Neural progenitor cell (in vitro differentiated cells): ENCODE measurements around the gene ARPC2. TPM values are rescaled to one million over a fixed set of nuclear protein-coding genes. Genes with fewer than 3 reads are reported as not detected.

ENCODE experiments used
- DNase-seq: peaks from one replicate; pipeline ENCODE4 v3.0.0-alpha.2; 2016; ENCODE audit warnings: low spot score
- H2AFZ ChIP-seq: fragments of 200-600 bp; sonication (generic); replicated peaks from 2 replicates; pipeline ENCODE4 v1.6.1; 2016; ENCODE audit warnings: antibody characterized with exemption
- H3F3A ChIP-seq: fragments of 200-600 bp; sonication (generic); 2 replicates; pipeline ENCODE4 v1.6.1; 2016; ENCODE audit warnings: antibody characterized with exemption, low read depth
- H3K27ac ChIP-seq: fragments of 200-600 bp; sonication (generic); 2 replicates; pipeline ENCODE4 v1.5.1; 2016; ENCODE audit warnings: mild to moderate bottlenecking
- H3K27me3 ChIP-seq: fragments of 200-600 bp; sonication (generic); 2 replicates; pipeline ENCODE4 v1.6.1; 2016; ENCODE audit warnings: mild to moderate bottlenecking, moderate library complexity
- H3K36me3 ChIP-seq: fragments of 200-600 bp; sonication (generic); 2 replicates; pipeline ENCODE4 v1.5.1; 2016
- H3K4me1 ChIP-seq: fragments of 200-600 bp; sonication (generic); 2 replicates; pipeline ENCODE4 v1.6.1; 2016; ENCODE audit warnings: mixed run types
- H3K4me2 ChIP-seq: fragments of 200-600 bp; sonication (generic); 2 replicates; pipeline ENCODE4 v1.6.1; 2016
- H3K4me3 ChIP-seq: fragments of 200-600 bp; sonication (generic); 2 replicates; pipeline ENCODE4 v1.5.1; 2016
- H3K79me2 ChIP-seq: fragments of 200-600 bp; sonication (generic); 2 replicates; pipeline ENCODE4 v1.6.1; 2016; ENCODE audit warnings: low read depth
- H3K9ac ChIP-seq: fragments of 200-600 bp; sonication (generic); 2 replicates; pipeline ENCODE4 v1.6.1; 2016
- H3K9me3 ChIP-seq: fragments of 200-600 bp; sonication (generic); 2 replicates; pipeline ENCODE4 v1.5.1; 2016; ENCODE audit warnings: low read depth
- H4K20me1 ChIP-seq: fragments of 200-600 bp; sonication (generic); 2 replicates; pipeline ENCODE4 v1.6.1; 2016; ENCODE audit warnings: low read depth
- H3K27ac Mint-ChIP-seq: 3 replicates; pipeline ENCODE4 v1.8.0; 2021; ENCODE audit warnings: mixed read lengths
- H3K27me3 Mint-ChIP-seq: 2 replicates; pipeline ENCODE4 v1.8.0; 2022; ENCODE audit warnings: low read depth, mild to moderate bottlenecking, inconsistent platforms, moderate library complexity, mixed read lengths; ENCODE audit not compliant: insufficient read depth
- H3K36me3 Mint-ChIP-seq: 3 replicates; pipeline ENCODE4 v1.8.0; 2021; ENCODE audit warnings: mixed read lengths
- H3K4me1 Mint-ChIP-seq: 3 replicates; pipeline ENCODE4 v1.8.0; 2021; ENCODE audit warnings: mixed read lengths
- H3K4me3 Mint-ChIP-seq: 3 replicates; pipeline ENCODE4 v1.8.0; 2021; ENCODE audit warnings: mild to moderate bottlenecking, moderate library complexity, mixed read lengths
- H3K9me3 Mint-ChIP-seq: 3 replicates; pipeline ENCODE4 v1.8.0; 2020; ENCODE audit warnings: mixed read lengths
- CTCF ChIP-seq: fragments of 200-600 bp; sonication (generic); IDR thresholded peaks from 2 replicates; pipeline ENCODE4 v1.5.1; 2017; ENCODE audit warnings: antibody characterized with exemption, mild to moderate bottlenecking
- EZH2 ChIP-seq: fragments of 200-600 bp; sonication (generic); IDR thresholded peaks from 2 replicates; pipeline ENCODE4 v1.6.1; 2017; ENCODE audit warnings: antibody characterized with exemption, mild to moderate bottlenecking, moderate library complexity
- EZH2phosphoT487 ChIP-seq: fragments of 200-600 bp; sonication (generic); IDR thresholded peaks from 2 replicates; pipeline ENCODE4 v1.6.1; 2017; ENCODE audit warnings: antibody characterized with exemption
- total RNA-seq: library from RNA; depleted of rRNA; stranded (reverse); fragments of >200 nt; gene quantifications from 2 replicates; pipeline ENCODE4 v1.2.3, GENCODE V29; 2015; ENCODE audit warnings: low replicate concordance

Gene ARPC2
- total RNA-seq, 1 donor from 2014 or later = 155 TPM

GRCh38 chr2:218238887-218239286 lies 21.9 kb downstream of the ARPC2 start:
- no peaks in the 10 kb centered on the region for H3K79me2 ChIP-seq
- TF ChIP-seq CTCF (no peak), EZH2 (no peak), EZH2phosphoT487 (no peak)
- Mint-ChIP-seq H3K27me3 (peaks cover 2% of the 10 kb centered on the region), H3K27ac (no peak overlapping the region), H3K36me3 (peaks cover 17% of the 10 kb centered on the region), H3K4me3 (no peak overlapping the region), H3K9me3 (no peaks in the 10 kb centered on the region), H3K4me1 (no peaks in the 10 kb centered on the region)
- H3K36me3 ChIP-seq = peaks cover 6% of the 10 kb centered on the region
- no peaks in the 10 kb centered on the region for H3K9me3 ChIP-seq
- H3K4me2 ChIP-seq = no peak overlapping the region
- H2AFZ ChIP-seq = no peak overlapping the region
- no peaks in the 10 kb centered on the region for H4K20me1 ChIP-seq
- no peak overlapping the region for H3K9ac ChIP-seq
- no peaks in the 10 kb centered on the region for H3F3A ChIP-seq
- H3K4me3 ChIP-seq = no peak overlapping the region
- no peaks in the 10 kb centered on the region for H3K27me3 ChIP-seq
- H3K4me1 ChIP-seq = no peaks in the 10 kb centered on the region
- no peak overlapping the region for H3K27ac ChIP-seq
- no peak for DNase-seq

GRCh38 chr2:218244204-218244603 lies 27.2 kb downstream of the ARPC2 start:
- no peaks in the 10 kb centered on the region for H3K9me3 Mint-ChIP-seq
- no peak overlapping the region for H3K27ac Mint-ChIP-seq

GRCh38 chr2:218244665-218245064 lies 27.7 kb downstream of the ARPC2 start:
- H3K4me1 ChIP-seq = no peaks in the 10 kb centered on the region
- H3K79me2 ChIP-seq = no peaks in the 10 kb centered on the region
- TF ChIP-seq EZH2phosphoT487 = no peak
- no peak for TF ChIP-seq CTCF
- TF ChIP-seq EZH2 = no peak
- H3K27ac ChIP-seq = no peak overlapping the region
- no peaks in the 10 kb centered on the region for H3K27me3 ChIP-seq
- no peaks in the 10 kb centered on the region for H4K20me1 ChIP-seq
- H3K4me2 ChIP-seq = no peak overlapping the region
- Mint-ChIP-seq H3K27ac (no peak overlapping the region), H3K36me3 (peaks cover 19% of the 10 kb centered on the region), H3K9me3 (no peaks in the 10 kb centered on the region), H3K4me1 (no peaks in the 10 kb centered on the region), H3K4me3 (no peak overlapping the region), H3K27me3 (peaks cover 1% of the 10 kb centered on the region)
- no peak for DNase-seq
- no peak overlapping the region for H2AFZ ChIP-seq
- H3K9me3 ChIP-seq = no peaks in the 10 kb centered on the region
- no peak overlapping the region for H3K4me3 ChIP-seq
- no peaks in the 10 kb centered on the region for H3K36me3 ChIP-seq
- no peaks in the 10 kb centered on the region for H3F3A ChIP-seq
- H3K9ac ChIP-seq = no peak overlapping the region

More at GRCh38 chr2:218244204-218244603, 27.2 kb downstream of the ARPC2 start:
- H3K4me2 ChIP-seq = no peak overlapping the region
- H4K20me1 ChIP-seq = no peaks in the 10 kb centered on the region
- no peak overlapping the region for H3K4me3 Mint-ChIP-seq
- no peak for DNase-seq
- H3K36me3 Mint-ChIP-seq = peaks cover 17% of the 10 kb centered on the region
- no peaks in the 10 kb centered on the region for H3F3A ChIP-seq
- peaks cover 2% of the 10 kb centered on the region for H3K36me3 ChIP-seq
- H3K4me3 ChIP-seq = no peak overlapping the region
- H2AFZ ChIP-seq = no peak overlapping the region
- H3K79me2 ChIP-seq = no peaks in the 10 kb centered on the region
- no peak overlapping the region for H3K27ac ChIP-seq
- no peaks in the 10 kb centered on the region for H3K27me3 Mint-ChIP-seq
- no peaks in the 10 kb centered on the region for H3K27me3 ChIP-seq
- no peaks in the 10 kb centered on the region for H3K4me1 Mint-ChIP-seq
- no peaks in the 10 kb centered on the region for H3K9me3 ChIP-seq
- no peaks in the 10 kb centered on the region for H3K4me1 ChIP-seq
- TF ChIP-seq EZH2 (no peak), CTCF (no peak), EZH2phosphoT487 (no peak)
- no peak overlapping the region for H3K9ac ChIP-seq

- Mint-ChIP-seq H3K27ac (no peak overlapping the region), H3K27me3 (peaks cover 4% of the 10 kb centered on the region), H3K4me1 (no peaks in the 10 kb centered on the region), H3K36me3 (peaks cover 23% of the 10 kb centered on the region), H3K4me3 (no peak overlapping the region), H3K9me3 (no peaks in the 10 kb centered on the region)
- no peak overlapping the region for H2AFZ ChIP-seq
- no peaks in the 10 kb centered on the region for H3K27me3 ChIP-seq
- H3K4me3 ChIP-seq = no peak overlapping the region
- no peaks in the 10 kb centered on the region for H4K20me1 ChIP-seq
- no peak overlapping the region for H3K27ac ChIP-seq
- H3K4me2 ChIP-seq = no peak overlapping the region
- TF ChIP-seq EZH2 (no peak), EZH2phosphoT487 (no peak), CTCF (no peak)
- H3K79me2 ChIP-seq = no peaks in the 10 kb centered on the region
- H3K36me3 ChIP-seq = no peaks in the 10 kb centered on the region
- no peaks in the 10 kb centered on the region for H3K4me1 ChIP-seq
- H3F3A ChIP-seq = no peaks in the 10 kb centered on the region
- no peak for DNase-seq
- H3K9me3 ChIP-seq = no peaks in the 10 kb centered on the region
- H3K9ac ChIP-seq = no peak overlapping the region
Measured at GRCh38 chr2:218245214-218245613, 28.2 kb downstream of the ARPC2 start.
